ENCODE measurements around the gene MBLAC1.

GRCh38 chr7:100118388-100119071 lies 8.2 kb upstream of the MBLAC1 start:
- no peak for TF ChIP-seq CTCF (IDR thresholded peaks at IDR 0.05)
- TF ChIP-seq POLR2A (IDR thresholded peaks at IDR 0.05): no peak
- no peak for TF ChIP-seq EP300 (IDR thresholded peaks at IDR 0.05)
